ENCODE data around the gene KRTAP23-1.

KRTAP23-1 gene

GRCh38 chr21:30348506-30348905 is at the start of gene KRTAP23-1:
KRTAP23-1 (minus strand) TSS chr21:30348606; CDS start chr21:30348606, 0 bp downstream.
- DNase-seq (ENCODE audit: low read depth) = no peak

GRCh38 chr21:30395731-30396130 is 47.3 kb upstream of the KRTAP23-1 start, which contains the start of gene KRTAP13-1:
KRTAP13-1 (plus strand) TSS chr21:30396031; CDS start chr21:30396087, 56 bp downstream.
- DNase-seq (ENCODE audit: low read depth) = no peak

- no peak for DNase-seq (ENCODE audit: low read depth)
These were observed 43.2 kb upstream of the KRTAP23-1 start for GRCh38 chr21:30391492-30392025.

- DNase-seq (ENCODE audit: low read depth) = no peak
These were observed 33.8 kb upstream of the KRTAP23-1 start for GRCh38 chr21:30382201-30382600.

- no peak for DNase-seq (ENCODE audit: low read depth)
These were observed 23.8 kb upstream of the KRTAP23-1 start, which contains the start of gene KRTAP13-2 for GRCh38 chr21:30372139-30372770. KRTAP13-2 (minus strand) TSS chr21:30372271; CDS start chr21:30372213, 58 bp downstream.

- no peak for DNase-seq (ENCODE audit: low read depth)
These were observed 7.5 kb upstream of the KRTAP23-1 start for GRCh38 chr21:30355906-30356305.

GRCh38 chr21:30354308-30355005 is 6.1 kb upstream of the KRTAP23-1 start:
- no peak for DNase-seq (ENCODE audit: low read depth)

GRCh38 chr21:30351534-30351933 is 3.1 kb upstream of the KRTAP23-1 start:
- no peak for DNase-seq (ENCODE audit: low read depth)

GRCh38 chr21:30349572-30349971 is 1.2 kb upstream of the KRTAP23-1 start:
- no peak for DNase-seq (ENCODE audit: low read depth)

- DNase-seq (ENCODE audit: low read depth) = no peak
These were observed 3.4 kb downstream of the KRTAP23-1 start for GRCh38 chr21:30345014-30345413.

GRCh38 chr21:30340714-30341573 is 7.5 kb downstream of the KRTAP23-1 start:
- DNase-seq (ENCODE audit: low read depth) = peak; percentile 23

GRCh38 chr21:30338717-30339116 is 9.7 kb downstream of the KRTAP23-1 start:
- no peak for DNase-seq (ENCODE audit: low read depth)

GRCh38 chr21:30337772-30338171 is 10.6 kb downstream of the KRTAP23-1 start:
- DNase-seq (ENCODE audit: low read depth) = no peak

- no peak for DNase-seq (ENCODE audit: low read depth)
These were observed 11.1 kb downstream of the KRTAP23-1 start, which contains the start of gene KRTAP27-1 for GRCh38 chr21:30337276-30337744. KRTAP27-1 (minus strand) TSS chr21:30337694; CDS start chr21:30337668, 26 bp downstream.

- no peak for DNase-seq (ENCODE audit: low read depth)
These were observed 11.8 kb downstream of the KRTAP23-1 start for GRCh38 chr21:30336596-30336995.

GRCh38 chr21:30333736-30334135 is 14.7 kb downstream of the KRTAP23-1 start:
- DNase-seq (ENCODE audit: low read depth) = no peak

- DNase-seq (ENCODE audit: low read depth) = no peak
These were observed 15.7 kb downstream of the KRTAP23-1 start for GRCh38 chr21:30332681-30333080.

GRCh38 chr21:30329203-30329875 is 19.1 kb downstream of the KRTAP23-1 start:
- DNase-seq (ENCODE audit: low read depth) = no peak

- no peak for DNase-seq (ENCODE audit: low read depth)
These were observed 22.0 kb downstream of the KRTAP23-1 start for GRCh38 chr21:30326390-30326789.

- no peak for DNase-seq (ENCODE audit: low read depth)
These were observed 28.2 kb downstream of the KRTAP23-1 start, which contains the start of gene KRTAP26-1 for GRCh38 chr21:30320215-30320614. KRTAP26-1 (minus strand) TSS chr21:30320315; CDS start chr21:30320035, 280 bp downstream.

GRCh38 chr21:30315701-30316100 is 32.7 kb downstream of the KRTAP23-1 start:
- DNase-seq (ENCODE audit: low read depth) = no peak
